AG04450 (cell line): ENCODE data around the gene TLE6. TPM values are rescaled to one million over a fixed set of nuclear protein-coding genes. Genes with fewer than 3 reads are reported as not detected.
"Not testable (repeated sequence)": the region's sequence is repeated elsewhere in the genome, so short reads cannot be mapped to it uniquely, and the experiment has no call there.

Source experiments
- CTCF ChIA-PET: fragments of 300-600, 350-600 bp; formaldehyde crosslinking; extraction: SDS; loops from one replicate; lab custom pipeline; 2022; ENCODE audit warnings: antibody characterized with exemption, inconsistent platforms; lab: Charles Lee
- POLR2A ChIA-PET: fragments of 350-600 bp; formaldehyde crosslinking; extraction: SDS; loops from one replicate; lab custom pipeline; 2021; ENCODE audit warnings: antibody characterized with exemption, inconsistent platforms; lab: Yijun Ruan, JAX
- DNase-seq: peaks from one replicate; pipeline ENCODE4 v3.0.0-alpha.2; 2011; ENCODE audit warnings: low read depth, low spot score
- H3K27ac ChIP-seq: one replicate; pipeline ENCODE4 v1.5.1; 2012; ENCODE audit warnings: low read depth, low read length, control low read depth
- H3K27me3 ChIP-seq: one replicate; pipeline ENCODE4 v1.6.0; 2012; ENCODE audit warnings: low read length; ENCODE audit not compliant: control insufficient read depth, insufficient read depth
- H3K4me3 ChIP-seq: 2 replicates; pipeline ENCODE4 v1.5.1; 2011; ENCODE audit warnings: mild to moderate bottlenecking, low read depth, low read length, control low read depth
- H3K9me3 ChIP-seq: 2 replicates; pipeline ENCODE4 v1.5.1; 2012; ENCODE audit warnings: low read length; ENCODE audit not compliant: control insufficient read depth, insufficient read depth
- polyA plus RNA-seq: library from polyadenylated mRNA; depleted of rRNA; stranded (reverse); fragments of >200 nt; gene quantifications from 2 replicates; pipeline ENCODE4 v1.2.3, GENCODE V29; 2011
- TF ChIP-seq, protein P1 (sequence below): IDR thresholded peaks from 2 replicates; pipeline ENCODE4 v1.5.1; 2011; ENCODE audit warnings: low read depth, low read length, control low read depth, inconsistent platforms

Gene TLE6
- polyA plus RNA-seq, 1 experiment, result 0.51 TPM

DNA sequence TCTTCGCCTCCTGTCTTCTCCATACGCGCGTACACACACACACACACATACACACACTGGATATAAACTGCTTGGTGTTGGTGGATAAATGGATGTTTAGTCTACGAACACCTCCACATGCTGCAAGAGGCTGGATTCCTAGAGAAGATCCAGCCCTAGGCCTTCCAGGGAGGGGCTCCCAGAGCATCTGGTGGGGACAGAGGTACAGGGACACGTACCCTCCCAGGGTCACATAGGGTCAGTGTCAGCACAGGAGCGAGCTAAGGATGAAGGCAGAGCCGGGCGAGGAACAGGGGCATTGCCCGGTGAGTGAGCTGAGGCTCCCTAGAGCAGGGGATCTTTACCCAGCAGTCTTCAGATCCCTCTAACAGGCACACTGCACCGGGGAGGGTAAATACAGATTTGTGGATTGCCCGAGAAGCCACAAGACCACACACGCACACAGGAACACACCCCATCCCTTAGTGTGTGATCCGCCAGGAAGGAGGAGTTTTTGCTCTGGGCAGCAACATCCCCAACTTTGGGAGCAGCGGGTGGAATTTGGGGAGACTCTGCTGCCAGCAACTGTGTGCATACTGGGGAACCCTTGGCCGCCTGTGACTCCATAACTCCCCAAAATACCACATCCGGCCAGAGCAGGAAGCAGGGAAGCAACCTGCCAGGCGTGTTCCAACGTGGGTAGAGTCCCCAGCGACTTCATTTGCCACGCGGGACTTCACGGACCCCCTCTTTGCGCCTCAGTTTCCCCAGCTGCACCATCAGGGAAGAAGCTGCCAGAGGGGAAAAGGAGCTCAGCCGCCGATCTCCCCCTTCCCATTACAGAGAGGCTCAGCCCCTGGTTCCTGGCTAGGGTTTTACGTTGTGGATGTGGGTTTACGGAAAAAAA lies 57.5 kb downstream of the TLE6 start:
- Histone ChIP-seq H3K4me3 (peak overlapping the region; percentile 62), H3K9me3 (no peaks in the 10 kb centered on the region; the same call in 1 of the 2 replicates), H3K27me3 (peaks cover 19% of the 10 kb centered on the region), H3K27ac (peak overlapping the region; percentile 31)
- POLR2A ChIA-PET, result interaction anchor here (0.5 to 1.8 kb wide), 10 partner anchors 11 to 394 kb away, joined by 3 to 9 read pairs (median 5); partner anchors contain the start of gene TLE6
- TF ChIP-seq, protein P1, sequence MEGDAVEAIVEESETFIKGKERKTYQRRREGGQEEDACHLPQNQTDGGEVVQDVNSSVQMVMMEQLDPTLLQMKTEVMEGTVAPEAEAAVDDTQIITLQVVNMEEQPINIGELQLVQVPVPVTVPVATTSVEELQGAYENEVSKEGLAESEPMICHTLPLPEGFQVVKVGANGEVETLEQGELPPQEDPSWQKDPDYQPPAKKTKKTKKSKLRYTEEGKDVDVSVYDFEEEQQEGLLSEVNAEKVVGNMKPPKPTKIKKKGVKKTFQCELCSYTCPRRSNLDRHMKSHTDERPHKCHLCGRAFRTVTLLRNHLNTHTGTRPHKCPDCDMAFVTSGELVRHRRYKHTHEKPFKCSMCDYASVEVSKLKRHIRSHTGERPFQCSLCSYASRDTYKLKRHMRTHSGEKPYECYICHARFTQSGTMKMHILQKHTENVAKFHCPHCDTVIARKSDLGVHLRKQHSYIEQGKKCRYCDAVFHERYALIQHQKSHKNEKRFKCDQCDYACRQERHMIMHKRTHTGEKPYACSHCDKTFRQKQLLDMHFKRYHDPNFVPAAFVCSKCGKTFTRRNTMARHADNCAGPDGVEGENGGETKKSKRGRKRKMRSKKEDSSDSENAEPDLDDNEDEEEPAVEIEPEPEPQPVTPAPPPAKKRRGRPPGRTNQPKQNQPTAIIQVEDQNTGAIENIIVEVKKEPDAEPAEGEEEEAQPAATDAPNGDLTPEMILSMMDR, result no peak
- CTCF ChIA-PET, result interaction anchor here (0.7 to 0.8 kb wide), 2 partner anchors 19 to 72 kb away, joined by 4 to 6 read pairs; no protein-coding TSS in a partner anchor
- peak; percentile 21 for DNase-seq

DNA sequence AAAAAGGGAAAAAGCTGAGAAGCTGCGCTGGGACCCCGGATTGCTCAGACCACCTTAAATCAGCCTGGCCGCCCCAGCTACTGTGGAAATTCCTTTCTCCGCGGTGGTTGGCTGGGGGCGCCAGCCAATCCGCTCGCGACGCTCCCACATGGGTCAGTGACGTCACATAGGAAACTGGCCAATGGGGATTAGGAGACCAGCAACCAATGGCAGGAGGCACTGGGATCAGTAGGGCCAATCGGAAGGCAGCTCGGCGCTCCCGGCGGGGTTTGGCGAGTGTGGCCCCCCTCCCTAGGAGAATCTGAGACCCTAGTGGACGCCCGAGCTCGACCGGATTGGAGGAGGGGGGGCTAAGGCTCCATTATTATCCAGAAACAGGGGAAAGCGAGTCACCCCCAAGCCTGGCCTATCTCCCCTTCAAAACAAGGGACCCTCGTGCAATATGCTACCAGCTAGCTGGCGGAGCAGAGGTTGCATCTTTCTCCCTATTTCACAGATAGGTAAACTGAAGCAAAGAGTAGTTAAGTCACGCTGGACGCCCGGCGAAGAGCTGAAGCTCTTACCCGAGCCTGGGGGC lies 58.3 kb downstream of the TLE6 start:
- H3K27ac ChIP-seq, result peak overlapping the region; percentile 47
- ChIA-PET CTCF (interaction anchor here (0.7 to 2.1 kb wide), 5 partner anchors 18 to 94 kb away, joined by 3 to 7 read pairs (median 4); no protein-coding TSS in a partner anchor), POLR2A (interaction anchor here (0.5 to 1.8 kb wide), 12 partner anchors 17 to 394 kb away, joined by 3 to 9 read pairs (median 4); partner anchors contain the start of gene TLE6)
- H3K9me3 ChIP-seq, result no peaks in the 10 kb centered on the region; the same call in 1 of the 2 replicates
- peak; percentile 99 for DNase-seq
- peak overlapping the region; percentile 66 for H3K4me3 ChIP-seq
- TF ChIP-seq, protein P1, result no peak
- H3K27me3 ChIP-seq, result peaks cover 15% of the 10 kb centered on the region

DNA sequence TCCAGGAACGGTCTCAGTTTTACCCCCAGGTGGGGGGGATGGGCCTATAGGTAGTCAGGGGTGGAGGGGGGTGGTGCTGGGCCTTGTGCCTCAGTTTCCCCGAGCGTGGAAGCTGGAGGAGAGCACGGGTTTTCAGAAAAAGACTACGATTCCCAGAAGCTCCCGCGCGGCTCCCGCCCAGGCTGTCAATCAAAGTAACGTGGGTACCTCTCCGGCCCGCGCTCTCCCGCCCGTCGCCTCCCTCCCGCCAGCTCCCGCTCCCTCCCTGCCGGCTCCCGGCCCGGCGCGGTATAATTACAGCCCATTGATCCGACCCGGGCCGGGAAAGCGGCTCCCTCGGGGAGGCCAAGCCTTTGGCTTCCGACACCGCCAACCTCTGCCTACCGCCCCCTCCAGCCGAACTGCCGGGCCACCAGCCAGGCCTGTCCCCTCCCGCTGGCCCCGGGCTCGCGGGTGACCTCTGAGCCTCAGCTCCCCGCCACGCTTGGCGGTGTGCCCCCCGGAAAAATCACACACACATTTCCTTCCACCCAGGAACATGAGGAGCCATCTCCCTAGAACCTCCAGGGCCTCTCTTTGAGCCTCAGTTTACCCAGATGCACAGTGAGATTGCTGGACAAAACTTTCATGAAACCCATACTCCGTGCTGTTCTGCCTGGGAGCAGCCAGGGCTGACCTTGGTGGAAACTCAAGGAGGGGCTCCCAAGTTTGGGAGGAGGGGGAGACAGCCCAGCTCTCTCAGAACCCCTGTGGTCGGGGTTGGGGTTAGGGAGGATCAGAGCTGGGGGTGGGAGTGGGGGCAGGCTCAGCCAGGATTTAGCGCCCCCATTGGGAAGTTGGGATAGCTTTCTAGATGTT lies 59.0 kb downstream of the TLE6 start:
- Histone ChIP-seq H3K27ac (peak overlapping the region; percentile 47), H3K4me3 (peak overlapping the region; percentile 66), H3K27me3 (peaks cover 7% of the 10 kb centered on the region), H3K9me3 (no peaks in the 10 kb centered on the region; the same call in 1 of the 2 replicates)
- TF ChIP-seq, protein P1, result peak; percentile 21; the same call in 1 of the 2 replicates
- DNase-seq, result peak; percentile 74
- ChIA-PET POLR2A (interaction anchor here (0.6 to 1.8 kb wide), 9 partner anchors 16 to 393 kb away, joined by 3 to 9 read pairs (median 5); partner anchors contain the start of gene TLE6), CTCF (interaction anchor here (0.8 to 2.1 kb wide), 3 partner anchors 40 to 93 kb away, joined by 3 to 7 read pairs (median 3); no protein-coding TSS in a partner anchor)

DNA sequence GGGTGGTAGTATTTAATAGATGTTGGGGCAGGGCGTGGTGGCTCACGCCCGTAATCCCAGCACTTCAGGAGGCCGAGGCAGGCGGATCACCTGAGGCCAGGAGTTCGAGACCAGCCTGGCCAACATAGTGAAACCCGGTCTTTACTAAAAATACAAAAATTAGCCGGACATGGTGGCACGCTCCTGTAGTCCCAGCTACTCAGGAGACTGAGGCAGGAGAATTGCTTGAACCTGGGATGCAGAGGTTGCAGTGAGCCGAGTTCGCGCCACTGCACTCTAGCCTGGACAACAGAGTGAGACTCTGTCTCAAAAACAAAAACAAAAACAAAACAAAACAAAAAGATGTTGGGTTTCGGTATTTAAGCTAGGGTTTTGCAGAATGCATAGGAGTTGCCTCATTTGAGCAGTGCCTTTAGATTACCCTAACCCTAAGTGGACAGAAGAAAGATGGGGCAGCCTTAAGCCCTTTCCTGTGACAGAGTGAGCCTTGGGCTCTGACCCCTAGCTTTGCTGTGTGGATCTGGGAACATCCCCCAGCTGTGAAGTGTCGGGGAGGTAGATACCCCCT lies 59.7 kb downstream of the TLE6 start:
- POLR2A ChIA-PET, H3K27me3 ChIP-seq, H3K4me3 ChIP-seq, H3K9me3 ChIP-seq, H3K27ac ChIP-seq, DNase-seq: not testable (repeated sequence)
- CTCF ChIA-PET, result interaction anchor here (1.2 to 2.1 kb wide), 2 partner anchors 86 to 92 kb away, joined by 3 to 7 read pairs; no protein-coding TSS in a partner anchor
